PC-9 (cell line): ENCODE measurements around the gene AFAP1. TPM values are rescaled to one million over a fixed set of nuclear protein-coding genes. Genes with fewer than 3 reads are reported as not detected.

ENCODE experiments used
- BruUV-seq: library from RNA; stranded (reverse); fragments of 400-500 nt; replicated peaks from 2 replicates; lab custom pipeline; 2021; lab: Mats Ljungman, UMichigan
- CTCF ChIA-PET: fragments of 300-600 bp; sonication (Branson Sonifier 250); formaldehyde crosslinking; loops from one replicate; lab custom pipeline; 2022; ENCODE audit warnings: antibody characterized with exemption; lab: Charles Lee
- POLR2A ChIA-PET: fragments of 300-600 bp; sonication (Branson Sonifier 250); formaldehyde crosslinking; loops from one replicate; lab custom pipeline; 2022; ENCODE audit warnings: antibody characterized with exemption; ENCODE audit not compliant: unreplicated experiment; lab: Charles Lee
- DNase-seq, 2 experiments: peaks; one replicate each; pipeline versions ENCODE4 v3.0.0 to v3.0.0-alpha.2; 2015 to 2022; ENCODE audit warnings: mixed read lengths in 1 of 2
- H2AFZ ChIP-seq: fragments of 200-600 bp; sonication (generic); 2 replicates; pipeline ENCODE4 v1.8.1; 2017; ENCODE audit warnings: antibody characterized with exemption
- H3F3A ChIP-seq: fragments of 200-600 bp; sonication (generic); 2 replicates; pipeline ENCODE4 v1.8.1; 2017; ENCODE audit warnings: antibody characterized with exemption, mild to moderate bottlenecking, low read depth; ENCODE audit not compliant: insufficient read depth
- H3K27ac ChIP-seq: fragments of 200-600 bp; sonication (generic); 2 replicates; pipeline ENCODE4 v1.6.1; 2016; ENCODE audit warnings: mixed run types
- H3K27me3 ChIP-seq: fragments of 200-600 bp; sonication (generic); 2 replicates; pipeline ENCODE4 v1.6.1; 2016; ENCODE audit warnings: low read depth, mixed run types; ENCODE audit not compliant: insufficient read depth
- H3K36me3 ChIP-seq: fragments of 200-600 bp; sonication (generic); 2 replicates; pipeline ENCODE4 v1.6.1; 2016; ENCODE audit warnings: low read depth, mixed run types
- H3K4me1 ChIP-seq: fragments of 200-600 bp; sonication (generic); replicated peaks from 2 replicates; pipeline ENCODE4 v1.6.1; 2016; ENCODE audit warnings: mixed run types; ENCODE audit not compliant: insufficient read depth
- H3K4me2 ChIP-seq: fragments of 200-600 bp; sonication (generic); 2 replicates; pipeline ENCODE4 v1.6.1; 2017; ENCODE audit warnings: mixed run types
- H3K4me3 ChIP-seq: fragments of 200-600 bp; sonication (generic); 2 replicates; pipeline ENCODE4 v1.6.1; 2016; ENCODE audit warnings: mixed run types
- H3K79me2 ChIP-seq: fragments of 200-600 bp; sonication (generic); 2 replicates; pipeline ENCODE4 v1.6.1; 2017; ENCODE audit warnings: low read depth, mixed run types
- H3K9me2 ChIP-seq: fragments of 200-600 bp; sonication (generic); 2 replicates; pipeline ENCODE4 v1.8.1; 2017; ENCODE audit warnings: mild to moderate bottlenecking; ENCODE audit not compliant: insufficient read depth
- H3K9me3 ChIP-seq: fragments of 200-600 bp; sonication (generic); 2 replicates; pipeline ENCODE4 v1.8.1; 2016; ENCODE audit warnings: low read depth; ENCODE audit not compliant: insufficient read depth
- H4K20me1 ChIP-seq: fragments of 200-600 bp; sonication (generic); 2 replicates; pipeline ENCODE4 v1.8.1; 2017; ENCODE audit not compliant: insufficient read depth
- CTCF ChIP-seq: fragments of 200-600 bp; sonication (generic); conservative IDR thresholded peaks from 2 replicates; pipeline ENCODE4 v1.6.1; 2017; ENCODE audit warnings: mixed run types, antibody characterized with exemption, mild to moderate bottlenecking, moderate library complexity
- EZH2 ChIP-seq: fragments of 200-600 bp; sonication (generic); IDR thresholded peaks from 2 replicates; pipeline ENCODE4 v1.8.0; 2017; ENCODE audit warnings: antibody characterized with exemption, low read depth
- intact Hi-C: fragments of 100-400 bp; cut with micrococcal nuclease; formaldehyde crosslinking; loops from one replicate; pipeline ENCODE4 v1.10.0; 2022; ENCODE audit not compliant: unreplicated experiment
- total RNA-seq: library from RNA; stranded (reverse); gene quantifications from 2 replicates; pipeline ENCODE4 v1.2.3, GENCODE V29; 2021

AFAP1 gene
- total RNA-seq, 1 experiment from 2014 or later, result 69.6 TPM

GRCh38 chr4:7815562-7815961 is 124.1 kb downstream of the AFAP1 start:
- Histone ChIP-seq H3K4me3 (no peak overlapping the region), H3K4me1 (no peaks in the 10 kb centered on the region), H3K79me2 (peaks cover 3% of the 10 kb centered on the region; the same call in 1 of the 2 replicates), H4K20me1 (peaks cover 6% of the 10 kb centered on the region), H3K9me3 (no peaks in the 10 kb centered on the region), H3K4me2 (no peak overlapping the region), H3F3A (0 out of 2 replicates have a peak, but pooled peaks cover 3% of the 10 kb centered on the region), H3K36me3 (peaks cover 16% of the 10 kb centered on the region; the same call in 1 of the 2 replicates), H2AFZ (no peak overlapping the region), H3K9me2 (no peaks in the 10 kb centered on the region), H3K27me3 (no peaks in the 10 kb centered on the region), H3K27ac (no peak overlapping the region)
- CTCF ChIA-PET, result no interaction called here
- intact Hi-C loops, result no loop called here
- DNase-seq, result no peak
- POLR2A ChIA-PET, result interaction anchor here (0.6 kb wide), 1 partner anchor 906 kb away, joined by 4 read pairs; no protein-coding TSS in a partner anchor
- TF ChIP-seq CTCF (no peak), EZH2 (no peak)
- BruUV-seq, result no TSS peak

- H3K27ac ChIP-seq, result no peak overlapping the region
- no peaks in the 10 kb centered on the region for H3K4me1 ChIP-seq
- H3K9me3 ChIP-seq, result no peaks in the 10 kb centered on the region
- H3K9me2 ChIP-seq, result no peaks in the 10 kb centered on the region
- no peak for DNase-seq
- no peak overlapping the region for H3K4me2 ChIP-seq
- BruUV-seq, result no TSS peak
- peaks cover 22% of the 10 kb centered on the region for H3K36me3 ChIP-seq
- ChIA-PET POLR2A (interaction anchor here (0.6 kb wide), 1 partner anchor 120 kb away, joined by 6 read pairs; no protein-coding TSS in a partner anchor), CTCF (interaction anchor here (1.3 kb wide), 1 partner anchor 9 kb away, joined by 3 read pairs; no protein-coding TSS in a partner anchor)
- no peak overlapping the region for H2AFZ ChIP-seq
- H4K20me1 ChIP-seq, result peaks cover 6% of the 10 kb centered on the region
- H3K79me2 ChIP-seq, result peaks cover 3% of the 10 kb centered on the region; the same call in 1 of the 2 replicates
- intact Hi-C loops, result no loop called here
- TF ChIP-seq CTCF (no peak), EZH2 (no peak)
- 0 out of 2 replicates have a peak, but pooled peaks cover 3% of the 10 kb centered on the region for H3F3A ChIP-seq
- no peak overlapping the region for H3K4me3 ChIP-seq
- no peaks in the 10 kb centered on the region for H3K27me3 ChIP-seq
Measured at GRCh38 chr4:7814451-7814850, 125.2 kb downstream of the AFAP1 start.

- no peaks in the 10 kb centered on the region for H3K4me1 ChIP-seq
- no peak overlapping the region for H3K4me3 ChIP-seq
- H3F3A ChIP-seq, result peaks cover 8% of the 10 kb centered on the region; the same call in 1 of the 2 replicates
- POLR2A ChIA-PET, result interaction anchor here (0.6 kb wide), 1 partner anchor 325 kb away, joined by 4 read pairs; no protein-coding TSS in a partner anchor
- no peak for TF ChIP-seq EZH2
- TF ChIP-seq CTCF, result no peak
- no TSS peak for BruUV-seq
- no peaks in the 10 kb centered on the region; the same call in 1 of the 2 replicates for H3K9me3 ChIP-seq
- peaks cover 3% of the 10 kb centered on the region; the same call in 1 of the 2 replicates for H3K79me2 ChIP-seq
- no peak overlapping the region for H2AFZ ChIP-seq
- H3K27ac ChIP-seq, result no peak overlapping the region
- CTCF ChIA-PET, result interaction anchor here (1.3 kb wide), 1 partner anchor 8 kb away, joined by 3 read pairs; no protein-coding TSS in a partner anchor
- no peak for DNase-seq
- H4K20me1 ChIP-seq, result peaks cover 6% of the 10 kb centered on the region
- intact Hi-C loops, result no loop called here
- no peak overlapping the region for H3K4me2 ChIP-seq
- peaks cover 21% of the 10 kb centered on the region for H3K36me3 ChIP-seq
- no peaks in the 10 kb centered on the region for H3K27me3 ChIP-seq
- H3K9me2 ChIP-seq, result no peaks in the 10 kb centered on the region
Measured at GRCh38 chr4:7813674-7814073, 126.0 kb downstream of the AFAP1 start.
